Measurements from ENCODE around the gene CLVS2. TPM values are rescaled to one million over a fixed set of nuclear protein-coding genes. Genes with fewer than 3 reads are reported as not detected.

CLVS2 gene
- total RNA-seq, 2 donors from 2014 or later: 0.05 to 0.19 TPM

GRCh38 chr6:123009059-123009458 lies 13.0 kb downstream of the CLVS2 start:
- Histone ChIP-seq H3K27ac (no peak overlapping the region), H3K27me3 (no peaks in the 10 kb centered on the region), H3K36me3 (no peaks in the 10 kb centered on the region), H3K9ac (ENCODE audit: low read depth in 2 of 2, low read length in 2 of 2) (no peak overlapping the region), H3K4me3 (no peak overlapping the region), H3K4me1 (no peaks in the 10 kb centered on the region), H3K9me3 (no peaks in the 10 kb centered on the region)
- TF ChIP-seq, protein P1, sequence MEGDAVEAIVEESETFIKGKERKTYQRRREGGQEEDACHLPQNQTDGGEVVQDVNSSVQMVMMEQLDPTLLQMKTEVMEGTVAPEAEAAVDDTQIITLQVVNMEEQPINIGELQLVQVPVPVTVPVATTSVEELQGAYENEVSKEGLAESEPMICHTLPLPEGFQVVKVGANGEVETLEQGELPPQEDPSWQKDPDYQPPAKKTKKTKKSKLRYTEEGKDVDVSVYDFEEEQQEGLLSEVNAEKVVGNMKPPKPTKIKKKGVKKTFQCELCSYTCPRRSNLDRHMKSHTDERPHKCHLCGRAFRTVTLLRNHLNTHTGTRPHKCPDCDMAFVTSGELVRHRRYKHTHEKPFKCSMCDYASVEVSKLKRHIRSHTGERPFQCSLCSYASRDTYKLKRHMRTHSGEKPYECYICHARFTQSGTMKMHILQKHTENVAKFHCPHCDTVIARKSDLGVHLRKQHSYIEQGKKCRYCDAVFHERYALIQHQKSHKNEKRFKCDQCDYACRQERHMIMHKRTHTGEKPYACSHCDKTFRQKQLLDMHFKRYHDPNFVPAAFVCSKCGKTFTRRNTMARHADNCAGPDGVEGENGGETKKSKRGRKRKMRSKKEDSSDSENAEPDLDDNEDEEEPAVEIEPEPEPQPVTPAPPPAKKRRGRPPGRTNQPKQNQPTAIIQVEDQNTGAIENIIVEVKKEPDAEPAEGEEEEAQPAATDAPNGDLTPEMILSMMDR (IDR thresholded peaks at IDR 0.05): no peak
- DNase-seq: no peak
- intact Hi-C loops (cut with DNase I): no loop called here

GRCh38 chr6:123014835-123015234 lies 18.8 kb downstream of the CLVS2 start:
- no peak overlapping the region for H3K4me3 ChIP-seq
- TF ChIP-seq, protein P1 (IDR thresholded peaks at IDR 0.05): no peak
- H3K9ac ChIP-seq (ENCODE audit: low read depth in 2 of 2, low read length in 2 of 2): no peak overlapping the region
- no peaks in the 10 kb centered on the region for H3K9me3 ChIP-seq
- no peaks in the 10 kb centered on the region for H3K27me3 ChIP-seq
- no peak for DNase-seq
- no peaks in the 10 kb centered on the region for H3K4me1 ChIP-seq
- no peak overlapping the region for H3K27ac ChIP-seq
- intact Hi-C loops (cut with DNase I): no loop called here
- H3K36me3 ChIP-seq: no peaks in the 10 kb centered on the region

GRCh38 chr6:123016431-123017103 lies 20.5 kb downstream of the CLVS2 start:
- H3K27ac ChIP-seq: no peak overlapping the region
- H3K36me3 ChIP-seq: no peaks in the 10 kb centered on the region
- no peaks in the 10 kb centered on the region for H3K27me3 ChIP-seq
- H3K4me1 ChIP-seq: no peaks in the 10 kb centered on the region
- TF ChIP-seq, protein P1 (IDR thresholded peaks at IDR 0.05): no peak
- no peaks in the 10 kb centered on the region for H3K9me3 ChIP-seq
- H3K9ac ChIP-seq (ENCODE audit: low read depth in 2 of 2, low read length in 2 of 2): no peak overlapping the region
- H3K4me3 ChIP-seq: no peak overlapping the region
- intact Hi-C loops (cut with DNase I): no loop called here
- DNase-seq: no peak

DNA sequence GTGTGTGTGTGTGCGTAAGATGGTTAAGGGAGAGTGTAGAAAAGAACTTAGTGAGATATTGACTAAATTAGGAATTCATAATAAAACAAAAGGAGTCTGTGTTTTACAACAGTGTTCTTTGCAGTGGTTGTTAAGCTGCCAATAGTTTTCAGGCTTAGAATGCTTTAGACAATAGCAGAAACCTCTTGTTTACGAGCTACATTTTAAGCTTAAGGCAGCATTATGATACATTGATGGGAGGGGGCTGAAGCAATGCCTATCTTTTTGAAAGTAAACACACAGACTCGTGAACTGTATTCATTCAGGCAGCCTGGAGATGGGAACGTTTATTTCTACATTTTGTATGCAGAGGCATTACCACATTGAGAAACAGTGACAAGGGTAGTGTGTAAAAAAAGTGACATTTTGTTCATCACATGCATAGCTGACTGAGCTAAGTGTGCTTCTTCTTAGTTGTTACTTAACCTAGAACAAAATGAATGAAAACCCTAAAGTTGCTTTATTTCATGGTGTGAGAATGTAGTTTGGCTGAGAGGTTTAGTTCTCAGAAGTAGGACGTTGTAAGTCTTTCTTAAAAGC lies 21.2 kb downstream of the CLVS2 start:
- intact Hi-C loops (cut with DNase I): no loop called here
- H3K4me3 ChIP-seq: no peak overlapping the region

DNA sequence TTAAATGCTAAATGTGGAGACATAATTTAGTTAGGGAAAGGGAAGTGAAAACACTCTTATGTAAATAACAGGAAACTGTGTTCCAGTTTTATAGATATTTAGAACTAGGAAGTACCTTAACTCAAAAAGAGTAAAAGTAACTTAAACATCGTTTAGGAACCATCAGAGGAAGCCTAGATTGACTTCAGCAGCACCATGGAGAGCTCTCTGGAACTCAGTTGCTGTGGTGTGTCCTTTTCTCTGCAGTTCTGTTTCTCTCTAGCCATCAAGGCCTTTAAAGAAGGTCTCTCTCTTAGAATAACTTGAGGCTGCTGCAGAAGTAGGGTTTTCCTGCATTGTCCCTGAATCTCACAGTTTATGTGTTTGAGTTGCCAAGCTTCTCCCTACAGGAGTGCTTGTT lies 26.9 kb downstream of the CLVS2 start:
- intact Hi-C loops (cut with DNase I): no loop called here
- DNase-seq: no peak

More for the DNA sequence above, 21.2 kb downstream of the CLVS2 start:
- no peak overlapping the region for H3K9ac ChIP-seq (ENCODE audit: low read depth in 2 of 2, low read length in 2 of 2)
- TF ChIP-seq, protein P1 (IDR thresholded peaks at IDR 0.05): no peak
- H3K27ac ChIP-seq: no peak overlapping the region
- H3K36me3 ChIP-seq: no peaks in the 10 kb centered on the region
- H3K27me3 ChIP-seq: no peaks in the 10 kb centered on the region
- no peaks in the 10 kb centered on the region for H3K4me1 ChIP-seq
- DNase-seq: no peak
- no peaks in the 10 kb centered on the region for H3K9me3 ChIP-seq

More for the DNA sequence above, 26.9 kb downstream of the CLVS2 start:
- Histone ChIP-seq H3K9me3 (no peaks in the 10 kb centered on the region), H3K27me3 (no peaks in the 10 kb centered on the region), H3K36me3 (no peaks in the 10 kb centered on the region), H3K4me3 (no peak overlapping the region), H3K9ac (ENCODE audit: low read depth in 2 of 2, low read length in 2 of 2) (no peak overlapping the region), H3K4me1 (no peaks in the 10 kb centered on the region), H3K27ac (no peak overlapping the region)
- TF ChIP-seq, protein P1 (IDR thresholded peaks at IDR 0.05): no peak
